Breast epithelium (tissue), 3 donors: ENCODE data around the gene HNRNPF.

Source experiments
- POLR2A ChIP-seq: fragments of 450-650 bp; IDR thresholded peaks from one replicate; pipeline ENCODE4 v1.6.1; 2016; ENCODE audit warnings: antibody characterized with exemption, mild to moderate bottlenecking, moderate library complexity
- POLR2AphosphoS5 ChIP-seq, 3 donors: sonication (generic); formaldehyde crosslinking; IDR thresholded peaks; one replicate each; pipeline ENCODE4 v1.6.1; 2017; ENCODE audit warnings: antibody characterized with exemption in 3 of 3

DNA sequence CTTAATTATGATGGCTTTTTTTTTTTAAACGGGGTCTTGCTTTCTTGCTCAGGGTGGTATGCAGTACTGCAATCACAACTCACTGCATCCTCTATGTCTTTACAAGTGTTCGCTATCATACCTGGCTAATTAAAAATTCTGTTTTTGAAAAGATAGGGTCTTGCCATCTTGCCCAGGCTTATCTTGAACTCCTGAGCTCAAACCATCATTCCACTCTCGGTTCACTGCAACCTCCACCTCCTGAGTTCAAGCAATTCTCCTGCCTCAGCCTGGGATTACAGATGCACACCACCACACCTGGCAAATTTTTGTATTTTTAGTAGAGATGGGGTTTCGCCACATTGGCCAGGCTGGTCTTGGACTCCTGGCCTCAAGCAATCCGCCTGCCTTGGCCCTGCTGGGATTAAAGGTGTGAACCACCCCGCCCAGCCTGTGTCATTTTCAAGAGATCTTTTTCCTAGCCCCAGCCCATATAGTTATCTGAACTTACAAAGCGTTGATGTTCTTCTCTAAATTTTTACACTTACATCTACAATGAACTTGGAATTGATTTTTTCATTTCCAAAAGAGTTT lies 6.0 kb downstream of the HNRNPF start:
- TF ChIP-seq POLR2A (no peak), POLR2AphosphoS5 (IDR thresholded peaks at IDR 0.05) (no peak)
